Fibroblast of skin of left biceps (primary cell): ENCODE data around the gene KCTD13.
A peak's percentile ranks its signal among the peaks of the same experiment; 100 is the strongest.
"Not testable (repeated sequence)": the region's sequence is repeated elsewhere in the genome, so short reads cannot be mapped to it uniquely, and the experiment has no call there.

Experiments
- DNase-seq, 2 experiments: peaks; one replicate each; pipeline ENCODE4 v3.0.0-alpha.2; 2013; ENCODE audit warnings: low read depth in 2 of 2

Gene KCTD13

DNA sequence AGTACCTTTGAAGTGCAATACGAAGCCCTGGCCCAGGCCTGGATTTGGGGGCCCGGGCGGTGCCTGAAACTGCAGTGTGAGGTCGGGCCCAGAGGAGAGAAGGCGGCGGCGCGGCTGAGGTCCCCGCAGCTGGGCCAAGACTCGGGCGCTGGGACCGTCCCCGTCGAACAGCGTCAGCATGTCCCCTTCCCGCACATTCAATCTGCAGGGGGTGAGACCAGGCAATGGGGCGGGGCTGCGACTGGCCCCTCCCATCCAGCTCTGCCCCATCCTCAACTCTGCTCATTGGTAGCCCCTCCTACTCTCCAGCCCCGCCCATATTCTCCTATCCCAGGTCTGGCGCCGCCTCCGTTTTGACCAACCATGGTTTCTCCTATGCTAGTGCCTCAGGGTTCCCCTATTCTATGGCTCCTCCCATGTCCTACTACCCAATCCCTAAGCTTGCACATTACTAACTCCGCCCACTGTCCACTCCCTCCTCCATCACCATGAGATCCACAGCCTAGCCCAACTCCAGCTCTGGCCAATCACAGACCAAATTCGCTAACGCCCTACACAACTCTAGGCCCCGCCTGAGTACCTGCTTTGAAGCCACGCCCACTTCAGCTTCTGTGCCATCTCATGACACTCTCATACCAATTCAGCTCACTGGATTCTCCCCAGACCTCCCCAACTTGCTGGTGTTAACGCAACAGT, 48.6 kb downstream of the KCTD13 start:
- no peak for DNase-seq

DNA sequence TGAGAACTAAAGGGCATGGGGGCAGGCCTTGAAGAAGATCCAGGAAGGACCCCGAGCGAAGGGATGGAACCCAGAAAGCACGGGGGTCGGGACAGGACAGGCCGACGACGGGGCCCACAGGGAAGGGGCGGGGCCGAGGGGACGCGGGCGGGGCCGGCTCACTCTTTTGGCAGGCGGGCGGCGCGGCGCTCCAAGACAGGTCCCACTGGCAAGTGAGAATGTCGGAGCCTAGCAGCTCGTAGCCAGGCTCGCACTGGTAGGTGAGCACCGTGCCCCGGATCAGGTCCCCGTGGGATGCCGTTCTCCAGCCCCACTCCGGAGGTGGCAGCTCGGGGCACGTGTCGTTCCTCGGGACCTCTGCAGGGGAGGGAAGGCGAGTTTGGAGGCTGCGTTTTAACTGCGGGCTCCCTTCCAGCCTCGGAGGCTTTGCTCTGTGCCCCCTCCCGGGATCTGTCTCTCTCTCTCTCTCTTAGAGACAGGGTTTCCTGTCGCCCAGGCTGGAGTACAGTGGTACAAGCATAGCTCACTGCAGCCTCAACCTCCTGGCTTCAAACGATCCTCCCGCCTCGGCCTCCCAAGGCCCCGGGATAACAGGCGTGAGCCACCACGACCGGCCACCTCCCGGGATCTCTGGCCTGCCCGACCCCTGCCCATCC, 49.3 kb downstream of the KCTD13 start:
- no peak for DNase-seq

DNA sequence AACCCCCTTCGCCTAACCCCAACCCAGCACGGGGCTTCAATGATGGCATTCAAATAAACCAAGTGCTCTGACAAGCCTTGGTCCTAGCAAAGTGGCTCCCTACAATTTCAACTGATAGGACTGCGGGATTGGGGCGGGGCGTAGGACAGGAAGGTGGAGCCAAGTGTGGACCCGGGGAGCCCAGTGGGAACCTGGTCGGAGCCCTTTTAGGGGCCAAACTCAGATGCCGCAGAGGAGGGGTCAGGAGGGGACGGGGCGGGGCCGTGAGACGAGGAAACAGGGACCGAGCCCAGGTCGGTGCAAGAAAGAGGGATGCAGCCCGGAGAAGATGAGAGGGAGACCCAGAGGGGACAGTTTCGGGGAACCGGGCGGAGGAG, 49.8 kb downstream of the KCTD13 start:
- no peak for DNase-seq

DNA sequence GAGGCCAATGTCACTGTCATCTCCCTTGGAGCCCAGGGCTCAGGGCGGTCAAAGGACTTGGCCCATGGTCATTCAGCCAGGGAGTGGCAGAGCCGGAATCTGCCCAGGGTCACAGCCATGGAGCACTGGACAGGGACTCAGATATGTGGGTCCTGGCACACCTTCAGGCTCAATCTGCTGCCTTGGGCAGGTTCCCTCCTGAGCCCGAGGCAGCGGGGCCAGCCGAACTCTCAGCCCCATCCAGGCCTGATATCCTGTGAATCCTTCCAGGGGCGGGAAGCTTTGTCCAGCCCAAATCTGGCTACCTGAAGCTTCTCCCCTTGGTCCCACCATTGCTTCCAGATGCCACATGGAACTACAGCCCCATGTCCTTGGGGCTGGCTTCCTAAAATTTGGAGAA, 50.8 kb downstream of the KCTD13 start:
- DNase-seq: no peak

DNA sequence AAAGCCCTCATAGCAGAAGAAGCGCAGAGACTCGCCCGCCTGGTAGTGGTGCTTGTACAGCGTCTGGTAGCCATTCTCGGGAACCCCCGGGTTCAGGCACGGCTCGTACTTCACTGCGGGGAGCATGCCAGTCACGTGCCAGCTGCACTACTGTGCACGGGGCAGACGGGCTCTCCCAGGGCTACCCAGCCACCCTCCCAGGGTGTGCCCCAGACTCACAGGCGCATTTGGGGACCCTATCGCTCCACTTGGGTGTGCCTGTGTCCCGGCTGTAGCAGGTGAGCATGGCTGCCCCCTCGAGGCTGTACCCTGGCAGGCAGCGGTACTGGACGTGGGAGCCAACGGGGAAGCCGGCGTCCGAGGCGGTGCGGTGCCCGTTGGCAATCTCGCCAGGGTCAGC, 52.7 kb downstream of the KCTD13 start:
- DNase-seq: no peak

DNA sequence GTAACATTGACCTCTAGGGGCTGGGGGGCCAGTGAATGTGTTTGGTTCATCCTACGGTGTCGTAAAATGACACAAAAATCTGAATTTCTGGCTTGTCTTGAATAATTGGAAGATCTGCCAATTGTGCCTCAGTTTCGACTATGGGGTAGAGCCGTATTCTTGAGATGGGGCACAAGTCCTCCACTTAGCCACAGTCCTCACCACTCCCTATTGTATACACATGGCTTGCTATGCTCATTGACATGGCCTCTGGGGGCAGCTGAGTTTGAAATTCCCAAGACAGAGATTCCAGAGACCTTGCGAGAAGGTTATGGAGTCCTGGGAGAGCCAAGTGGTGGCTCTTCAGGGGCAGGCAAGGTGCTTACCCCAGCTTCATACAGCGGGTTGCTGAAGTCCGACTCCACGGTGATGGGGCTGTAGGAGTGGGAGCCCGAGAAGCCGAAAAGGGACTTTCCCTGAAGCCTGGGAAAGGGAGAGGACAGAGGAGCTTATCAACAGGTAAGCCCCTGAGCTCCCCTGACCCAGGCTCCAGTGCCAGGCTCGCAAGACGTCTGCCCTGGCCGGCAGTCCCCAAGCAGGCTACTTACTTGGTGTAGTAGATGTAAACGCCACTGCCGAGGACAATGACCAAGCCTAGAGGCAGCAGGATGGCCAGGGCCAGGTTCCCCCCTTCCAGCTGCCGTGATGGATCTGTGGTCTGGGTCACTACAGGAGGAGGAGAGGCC, 54.0 kb downstream of the KCTD13 start:
- no peak for DNase-seq

- DNase-seq: not testable (repeated sequence)
These were observed 57.0 kb downstream of the KCTD13 start for GRCh38 chr16:29869067-29869466.

DNA sequence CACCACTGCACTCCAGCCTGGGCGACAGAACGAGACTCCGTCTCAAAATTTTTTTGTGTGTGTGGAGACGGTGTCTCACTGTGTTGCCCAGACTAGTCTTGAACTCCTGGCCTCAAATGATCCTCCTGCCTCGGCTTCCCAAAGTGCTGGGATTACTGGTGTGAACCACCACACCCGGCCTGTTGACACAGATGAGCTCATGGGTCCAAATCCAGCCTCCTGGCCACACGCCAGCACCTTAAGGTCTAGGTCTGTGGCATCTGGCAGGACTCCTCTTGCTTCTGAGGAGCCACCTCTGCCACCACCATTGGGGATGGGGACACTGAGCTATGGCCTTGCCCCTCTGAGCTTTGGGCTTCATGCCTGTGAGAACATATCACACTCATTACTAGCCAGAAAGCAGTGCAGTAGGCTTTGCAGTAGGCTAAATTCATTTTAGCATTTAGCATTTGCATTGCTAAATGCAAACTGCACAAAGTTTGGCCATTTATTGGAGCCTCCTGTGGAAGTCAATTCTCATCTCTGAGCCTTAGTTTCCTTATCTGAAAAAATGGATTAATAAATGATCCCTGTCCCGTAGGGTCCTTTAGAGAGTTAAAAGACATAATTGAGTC, 57.5 kb downstream of the KCTD13 start:
- DNase-seq: no peak

DNA sequence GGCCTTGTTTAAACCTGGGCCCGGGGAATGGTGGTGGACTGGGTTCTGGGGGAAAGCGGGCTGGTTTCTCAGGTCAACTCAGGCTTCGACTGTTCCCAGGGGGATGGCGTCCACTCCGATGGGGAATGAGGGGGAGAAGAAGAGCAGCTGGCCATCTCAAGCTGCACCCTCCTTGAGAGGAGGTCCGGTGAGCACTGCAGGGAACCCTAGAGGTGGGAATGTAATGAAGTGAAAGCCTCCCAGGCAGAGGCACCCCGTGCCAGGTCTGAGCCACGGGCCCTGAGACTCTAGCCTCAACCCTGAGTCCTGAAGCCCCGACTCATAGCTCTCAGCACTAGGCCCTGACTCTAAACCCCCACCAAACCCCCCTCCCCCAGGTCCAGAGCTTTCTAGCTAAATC, 61.8 kb downstream of the KCTD13 start:
- DNase-seq: no peak

GRCh38 chr16:29863669-29863984, 62.4 kb downstream of the KCTD13 start:
- no peak for DNase-seq

DNA sequence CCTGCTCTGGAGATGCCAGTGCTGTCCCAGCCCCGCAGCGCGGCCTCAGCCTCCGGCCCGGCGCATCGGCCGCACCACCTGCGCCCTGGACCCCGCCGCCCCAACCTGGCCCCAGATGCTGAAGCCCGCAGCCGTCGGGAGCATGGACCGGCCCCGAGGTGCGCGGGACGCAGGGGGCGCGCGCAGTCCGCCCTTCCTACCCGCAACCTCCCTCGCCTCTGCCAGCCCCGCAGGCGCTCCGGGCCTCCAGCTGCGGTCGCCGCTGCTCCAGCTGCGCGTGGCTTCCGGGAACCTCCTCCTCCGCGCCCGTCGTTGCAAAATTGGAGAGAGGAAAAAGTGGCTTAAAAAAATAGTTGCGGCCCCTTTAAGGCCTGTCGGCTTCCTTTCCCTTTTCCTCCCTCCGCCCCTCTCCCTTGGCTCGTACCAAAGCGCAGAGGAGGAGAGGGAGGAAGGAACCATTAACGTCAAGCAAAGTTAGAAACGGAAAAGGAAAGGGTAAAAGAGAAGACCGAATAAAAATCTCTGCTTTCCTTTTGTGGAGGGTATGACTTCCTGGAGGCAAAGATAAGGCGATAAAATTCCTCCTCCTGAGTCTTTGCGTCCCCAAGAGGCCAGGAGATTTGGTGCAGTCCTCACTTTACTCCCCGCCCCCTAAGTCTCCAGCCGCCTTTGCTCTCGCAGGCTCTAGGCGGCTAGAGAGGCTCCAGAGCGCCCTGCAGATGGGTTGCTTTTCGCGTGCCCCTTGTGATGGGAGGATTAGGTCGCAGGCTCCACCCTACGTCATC, 63.0 kb downstream of the KCTD13 start, which contains the start of gene CDIPT:
Gene CDIPT, minus strand, starts transcription at position 343 of the 785 bp plus-strand sequence. CDS start 369 bp downstream, outside the sequence.
- peak; percentile 93 to 95 for DNase-seq

- no peak for DNase-seq
These were observed 63.6 kb downstream of the KCTD13 start for GRCh38 chr16:29862383-29862883.

DNA sequence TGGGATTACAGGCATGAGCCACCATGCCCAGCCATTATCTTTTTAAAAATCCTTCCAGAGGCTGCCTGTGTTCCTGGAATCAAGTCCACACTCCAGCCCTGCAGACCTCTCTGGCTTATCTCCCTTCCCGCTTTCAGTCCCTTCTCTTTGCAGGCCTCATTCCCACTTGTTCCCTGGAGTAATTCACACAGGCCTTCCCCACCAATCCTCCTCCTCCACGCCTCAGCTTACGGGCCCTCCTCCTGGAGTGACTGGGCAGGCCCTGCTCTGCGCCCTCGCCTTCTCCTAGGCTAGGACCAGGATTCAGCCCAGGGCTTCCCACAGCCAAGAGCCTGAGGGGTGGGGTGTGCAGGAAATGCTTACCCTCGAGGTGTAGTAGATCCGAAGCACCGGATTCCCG, 65.8 kb downstream of the KCTD13 start:
- DNase-seq: no peak

- no peak for DNase-seq
These were observed 67.1 kb downstream of the KCTD13 start for GRCh38 chr16:29858974-29859373.

DNA sequence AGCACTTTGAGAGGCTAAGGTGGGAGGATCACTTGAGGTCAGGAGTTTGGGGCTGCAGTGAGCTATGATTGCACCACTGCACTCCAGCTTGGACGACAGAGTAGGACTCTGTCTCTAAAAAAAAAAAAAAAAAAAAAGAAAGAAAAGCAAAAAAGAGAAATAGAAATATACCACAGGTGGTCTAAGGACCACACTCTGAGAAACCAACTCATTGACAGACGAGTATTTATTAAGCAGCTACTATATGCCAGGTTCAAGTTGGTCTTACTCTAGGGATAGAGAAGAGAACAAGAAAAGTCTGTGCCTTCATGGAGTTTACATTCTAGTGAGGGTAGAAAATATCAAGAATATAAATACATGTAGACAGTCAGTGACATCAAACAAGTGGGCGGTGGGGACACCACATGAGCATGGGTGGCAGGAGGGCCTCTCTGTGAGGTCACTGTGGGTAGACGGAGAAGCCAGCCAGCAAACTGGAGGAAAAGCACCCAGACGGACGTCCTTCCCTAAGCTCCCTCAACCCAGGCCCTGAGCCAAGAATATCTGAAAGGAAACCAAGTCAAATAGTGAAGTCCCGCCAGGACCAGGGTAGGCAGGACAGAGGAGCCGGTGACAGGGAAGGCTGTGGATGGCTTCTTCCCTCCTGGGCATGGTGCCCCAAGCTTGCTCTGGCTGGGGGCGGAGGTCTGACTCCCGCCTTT, 67.7 kb downstream of the KCTD13 start:
- no peak for DNase-seq

GRCh38 chr16:29857133-29857760, 68.8 kb downstream of the KCTD13 start:
- peak in 1 of 2 experiments; percentile 13 for DNase-seq
